ENCODE data around the gene ANGPTL7. TPM values are rescaled to one million over a fixed set of nuclear protein-coding genes. Genes with fewer than 3 reads are reported as not detected.
"Not testable (repeated sequence)": the region's sequence is repeated elsewhere in the genome, so short reads cannot be mapped to it uniquely, and the experiment has no call there.

ANGPTL7 gene
- total RNA-seq, 4 donors from 2014 or later: 0.33 to 4.6 (median 0.38) TPM

GRCh38 chr1:11157394-11157793 lies 31.8 kb upstream of the ANGPTL7 start:
- Histone ChIP-seq H3K4me1 (peaks cover 0 to 4% of the 10 kb centered on the region in 2 donors), H3K27ac (no peak overlapping the region), H3K27me3 (no peaks in the 10 kb centered on the region), H3K9me3 (no peaks in the 10 kb centered on the region), H3K36me3 (peaks cover 0 to 7% of the 10 kb centered on the region in 2 donors), H3K4me3 (replicated peaks in 1 of 3) (no peak overlapping the region)
- 85% methylated on average over 8 of the region's 8 CpGs for WGBS, 2 donors
- no peak for DNase-seq
- no peak for TF ChIP-seq POLR2A (IDR thresholded peaks at IDR 0.05)
- intact Hi-C loops (cut with DNase I): no loop called here

- H3K27ac ChIP-seq: no peak overlapping the region
- peaks cover 0 to 7% of the 10 kb centered on the region in 2 donors for H3K36me3 ChIP-seq
- no peaks in the 10 kb centered on the region for H3K4me1 ChIP-seq
- no peaks in the 10 kb centered on the region for H3K9me3 ChIP-seq
- TF ChIP-seq CTCF (IDR thresholded peaks at IDR 0.05) (no peak), POLR2A (IDR thresholded peaks at IDR 0.05) (no peak)
- no peaks in the 10 kb centered on the region for H3K27me3 ChIP-seq
- no peak overlapping the region for H3K4me3 ChIP-seq (replicated peaks in 1 of 3)
- WGBS, 2 donors: 59 to 73% methylated on average over 2 of the region's 2 CpGs
- no peak for DNase-seq
- intact Hi-C loops (cut with DNase I): no loop called here
Observed at GRCh38 chr1:11157867-11158266, 31.3 kb upstream of the ANGPTL7 start.

- peaks cover 0 to 7% of the 10 kb centered on the region in 2 donors for H3K36me3 ChIP-seq
Observed at GRCh38 chr1:11158291-11158690, 30.9 kb upstream of the ANGPTL7 start.

GRCh38 chr1:11158720-11159321 lies 30.3 kb upstream of the ANGPTL7 start:
- H3K27ac ChIP-seq: no peak overlapping the region
- no peak for DNase-seq
- no peak for TF ChIP-seq POLR2A (IDR thresholded peaks at IDR 0.05)
- no peak for TF ChIP-seq CTCF (IDR thresholded peaks at IDR 0.05)

More at GRCh38 chr1:11158291-11158690, 30.9 kb upstream of the ANGPTL7 start:
- intact Hi-C loops (cut with DNase I): no loop called here
- Histone ChIP-seq H3K27me3 (no peaks in the 10 kb centered on the region), H3K4me1 (no peaks in the 10 kb centered on the region), H3K9me3 (no peaks in the 10 kb centered on the region), H3K27ac (no peak overlapping the region), H3K4me3 (replicated peaks in 1 of 3) (no peak overlapping the region)
- DNase-seq: no peak
- 87 to 89% methylated on average over 3 of the region's 3 CpGs for WGBS, 2 donors
- TF ChIP-seq POLR2A (IDR thresholded peaks at IDR 0.05) (no peak), CTCF (IDR thresholded peaks at IDR 0.05) (no peak)

GRCh38 chr1:11162752-11163151 lies 26.4 kb upstream of the ANGPTL7 start:
- H3K27ac ChIP-seq; H3K4me3 ChIP-seq (replicated peaks in 1 of 3); H3K9me3 ChIP-seq; H3K27me3 ChIP-seq; DNase-seq; H3K36me3 ChIP-seq; H3K4me1 ChIP-seq; intact Hi-C loops (cut with DNase I): not testable (repeated sequence)
- WGBS, 2 donors: 94 to 96% methylated on average over 4 of the region's 4 CpGs

More at GRCh38 chr1:11158720-11159321, 30.3 kb upstream of the ANGPTL7 start:
- 81 to 82% methylated on average over 3 of the region's 3 CpGs for WGBS, 2 donors
- H3K36me3 ChIP-seq: peaks cover 0 to 7% of the 10 kb centered on the region in 2 donors
- intact Hi-C loops (cut with DNase I): no loop called here
- no peak overlapping the region for H3K4me3 ChIP-seq (replicated peaks in 1 of 3)
- H3K9me3 ChIP-seq: no peaks in the 10 kb centered on the region
- H3K4me1 ChIP-seq: no peaks in the 10 kb centered on the region
- H3K27me3 ChIP-seq: no peaks in the 10 kb centered on the region

GRCh38 chr1:11166744-11167143 lies 22.4 kb upstream of the ANGPTL7 start:
- H3K4me3 ChIP-seq (replicated peaks in 1 of 3); H3K4me1 ChIP-seq; H3K36me3 ChIP-seq; H3K27me3 ChIP-seq; intact Hi-C loops (cut with DNase I); DNase-seq; H3K27ac ChIP-seq; H3K9me3 ChIP-seq: not testable (repeated sequence)
- WGBS, 2 donors: 97% methylated on average over 5 of the region's 5 CpGs
